CD14-positive monocyte (primary cell): ENCODE results near the gene PPP2R3C. TPM values are rescaled to one million over a fixed set of nuclear protein-coding genes. Genes with fewer than 3 reads are reported as not detected.

Experiments
- DNase-seq, 3 donors: peaks; one replicate each; pipeline ENCODE4 v3.0.0-alpha.2; 2011 to 2022
- H2AFZ ChIP-seq: 2 replicates; pipeline ENCODE4 v1.6.0; 2012; ENCODE audit warnings: mild to moderate bottlenecking, low read depth, low read length, inconsistent platforms; ENCODE audit not compliant: insufficient read depth, poor library complexity, severe bottlenecking
- H3K27ac ChIP-seq, 2 donors: 1 replicate in 1 of 2; 2 replicates in 1 of 2; pipeline ENCODE4 v1.5.1; 2012 to 2013; ENCODE audit warnings: low read length in 2 of 2, control low read depth in 1 of 2, inconsistent platforms in 1 of 2, low read depth in 1 of 2, mild to moderate bottlenecking in 1 of 2
- H3K27me3 ChIP-seq, 2 donors: one replicate each; pipeline versions ENCODE4 v1.6.0 to v1.6.1; 2011 to 2013; ENCODE audit warnings: low read length in 2 of 2; ENCODE audit not compliant: control insufficient read depth in 2 of 2, insufficient read depth in 2 of 2
- H3K36me3 ChIP-seq, 2 donors: replicated peaks in 1 of 2; 1 replicate in 1 of 2; 2 replicates in 1 of 2; pipeline versions ENCODE4 v1.5.1 to v1.6.1; 2012 to 2013; ENCODE audit warnings: low read length in 2 of 2, control low read depth in 1 of 2, inconsistent platforms in 1 of 2, mild to moderate bottlenecking in 1 of 2; ENCODE audit not compliant: insufficient read depth in 2 of 2, control insufficient read depth in 1 of 2
- H3K4me1 ChIP-seq, 2 donors: 1 replicate in 1 of 2; 2 replicates in 1 of 2; pipeline versions ENCODE4 v1.5.1 to v1.6.1; 2012 to 2013; ENCODE audit warnings: low read length in 2 of 2, control low read depth in 1 of 2, inconsistent platforms in 1 of 2, mild to moderate bottlenecking in 1 of 2, moderate library complexity in 1 of 2; ENCODE audit not compliant: insufficient read depth in 2 of 2, control insufficient read depth in 1 of 2
- H3K4me2 ChIP-seq: replicated peaks from 2 replicates; pipeline ENCODE3; 2012; ENCODE audit warnings: low read length, moderate library complexity, mild to moderate bottlenecking; ENCODE audit not compliant: poor library complexity, severe bottlenecking; ENCODE audit errors: extremely low read depth
- H3K4me3 ChIP-seq, 3 experiments: fragments of 200-600 bp in 1 of 3; sonication (generic) in 1 of 3; replicated peaks in 1 of 3; 1 replicate in 2 of 3; 2 replicates in 1 of 3; pipeline ENCODE4 v1.5.1; 2011 to 2013; ENCODE audit warnings: low read length in 3 of 3, mild to moderate bottlenecking in 3 of 3, control low read depth in 2 of 3, low read depth in 2 of 3, inconsistent platforms in 1 of 3, moderate library complexity in 1 of 3
- H3K79me2 ChIP-seq: 2 replicates; pipeline ENCODE4 v1.6.0; 2012; ENCODE audit warnings: mild to moderate bottlenecking, control low read depth, inconsistent platforms, low read length, moderate library complexity; ENCODE audit not compliant: insufficient read depth
- H3K9ac ChIP-seq: 2 replicates; pipeline ENCODE4 v1.6.0; 2017; ENCODE audit warnings: low read length, mild to moderate bottlenecking; ENCODE audit not compliant: insufficient read depth, poor library complexity, severe bottlenecking
- H3K9me3 ChIP-seq, 2 donors: replicated peaks in 1 of 2; 1 replicate in 1 of 2; 2 replicates in 1 of 2; pipeline versions ENCODE4 v1.5.1 to v1.6.1; 2012 to 2013; ENCODE audit warnings: low read length in 2 of 2, control low read depth in 1 of 2; ENCODE audit not compliant: control insufficient read depth in 1 of 2, insufficient read depth in 1 of 2
- H4K20me1 ChIP-seq: 2 replicates; pipeline ENCODE4 v1.6.0; 2012; ENCODE audit warnings: mild to moderate bottlenecking, low read length, control low read depth, moderate library complexity; ENCODE audit not compliant: insufficient read depth
- H3K27ac Mint-ChIP-seq, 7 donors: one replicate each; pipeline ENCODE4 v1.8.0; 2020; ENCODE audit warnings: mild to moderate bottlenecking in 7 of 7, mixed read lengths in 7 of 7, moderate library complexity in 6 of 7, inconsistent platforms in 2 of 7
- H3K27me3 Mint-ChIP-seq, 3 donors: one replicate each; pipeline ENCODE4 v1.8.0; 2021 to 2022; ENCODE audit warnings: low read depth in 3 of 3, mild to moderate bottlenecking in 3 of 3, mixed read lengths in 3 of 3, moderate library complexity in 3 of 3, inconsistent platforms in 1 of 3
- H3K36me3 Mint-ChIP-seq, 2 donors: one replicate each; pipeline ENCODE4 v1.8.0; 2020; ENCODE audit warnings: mixed read lengths in 2 of 2, inconsistent platforms in 1 of 2, mild to moderate bottlenecking in 1 of 2
- H3K4me1 Mint-ChIP-seq: one replicate; pipeline ENCODE4 v1.8.0; 2020; ENCODE audit warnings: mild to moderate bottlenecking, mixed read lengths
- H3K4me3 Mint-ChIP-seq, 2 donors: one replicate each; pipeline ENCODE4 v1.8.0; 2020; ENCODE audit warnings: mild to moderate bottlenecking in 2 of 2, mixed read lengths in 2 of 2, moderate library complexity in 1 of 2
- H3K9me3 Mint-ChIP-seq, 7 donors: one replicate each; pipeline ENCODE4 v1.8.0; 2020 to 2022; ENCODE audit warnings: mixed read lengths in 7 of 7, mild to moderate bottlenecking in 6 of 7, moderate library complexity in 6 of 7, inconsistent platforms in 2 of 7
- CTCF ChIP-seq: fragments of 200-600 bp; IDR thresholded peaks from one replicate; pipeline ENCODE4 v1.8.0; 2022; ENCODE audit warnings: antibody characterized with exemption, mild to moderate bottlenecking
- WGBS: methylation state at CpG from one replicate; pipeline ENCODE4 v1.1.5; 2013; ENCODE audit warnings: missing lambda C conversion rate; ENCODE audit not compliant: insufficient coverage; 5-methylcytosine and 5-hydroxymethylcytosine counted together
- intact Hi-C, 2 donors: fragments of 100-400 bp; cut with micrococcal nuclease; formaldehyde crosslinking; loops; one replicate each; pipeline versions ENCODE4 v1.15.0 to v1.15.1; 2023
- polyA plus RNA-seq, 3 donors: library from polyadenylated mRNA; depleted of rRNA in 1 of 3; unstranded in 2 of 3; stranded (reverse) in 1 of 3; fragments of 300-500 nt in 2 of 3; fragments of >200 nt in 1 of 3; fragmentation: Illumina TruSeq in 2 of 3; gene quantifications; 1 replicate in 2 of 3; 2 replicates in 1 of 3; pipeline ENCODE4 v1.2.3, GENCODE V29; 2012 to 2021

Gene PPP2R3C
- polyA plus RNA-seq, 3 donors, result 21.4 to 131 (median 122) TPM

- peaks cover 36 to 39% of the 10 kb centered on the region in 2 donors for H3K36me3 Mint-ChIP-seq
- Histone ChIP-seq H2AFZ (no peak overlapping the region), H3K4me2 (no peak overlapping the region), H3K79me2 (no peaks in the 10 kb centered on the region), H3K9ac (no peak overlapping the region), H3K9me3 (no peaks in the 10 kb centered on the region), H3K4me3 (no peak overlapping the region), H3K4me1 (peaks cover 5 to 8% of the 10 kb centered on the region in 2 donors), H3K36me3 (peaks cover 26 to 36% of the 10 kb centered on the region in 2 donors), H4K20me1 (no peaks in the 10 kb centered on the region), H3K27me3 (no peaks in the 10 kb centered on the region), H3K27ac (no peak overlapping the region)
- no peak overlapping the region for H3K4me3 Mint-ChIP-seq
- no peak for DNase-seq
- intact Hi-C loops, result loop anchor here in 1 of 2 donors (10.0 kb wide), 1 partner anchor 56 kb away; no protein-coding TSS in a partner anchor
- TF ChIP-seq CTCF, result no peak
- H3K9me3 Mint-ChIP-seq, result no peaks in the 10 kb centered on the region
- no peaks in the 10 kb centered on the region for H3K27me3 Mint-ChIP-seq
- peaks cover 7% of the 10 kb centered on the region for H3K4me1 Mint-ChIP-seq
- H3K27ac Mint-ChIP-seq, result peak overlapping the region in 1 of 7 donors; percentile 25
- 98% methylated on average over 8 of the region's 8 CpGs for WGBS
Observed at GRCh38 chr14:35158951-35159653, 37.3 kb upstream of the PPP2R3C start.

- Mint-ChIP-seq H3K4me1 (peaks cover 7% of the 10 kb centered on the region), H3K27me3 (no peaks in the 10 kb centered on the region), H3K9me3 (no peaks in the 10 kb centered on the region), H3K36me3 (peaks cover 30 to 36% of the 10 kb centered on the region in 2 donors), H3K4me3 (no peak overlapping the region), H3K27ac (no peak overlapping the region)
- DNase-seq, result no peak
- H3K36me3 ChIP-seq, result peaks cover 24 to 33% of the 10 kb centered on the region in 2 donors
- H3K9me3 ChIP-seq, result no peaks in the 10 kb centered on the region
- no peak overlapping the region for H3K4me3 ChIP-seq
- H3K9ac ChIP-seq, result no peak overlapping the region
- H3K4me2 ChIP-seq, result no peak overlapping the region
- H4K20me1 ChIP-seq, result no peaks in the 10 kb centered on the region
- H3K27ac ChIP-seq, result no peak overlapping the region
- intact Hi-C loops, result loop anchor here in 1 of 2 donors (10.0 kb wide), 1 partner anchor 56 kb away; no protein-coding TSS in a partner anchor
- no peak overlapping the region for H2AFZ ChIP-seq
- 80% methylated on average over 1 of the region's 2 CpGs for WGBS
- no peaks in the 10 kb centered on the region for H3K27me3 ChIP-seq
- peaks cover 5 to 8% of the 10 kb centered on the region in 2 donors for H3K4me1 ChIP-seq
- no peaks in the 10 kb centered on the region for H3K79me2 ChIP-seq
- no peak for TF ChIP-seq CTCF
Observed at GRCh38 chr14:35158491-35158890, 36.7 kb upstream of the PPP2R3C start.
